ENCODE results near the gene CRACR2A.

The CRACR2A gene, protein sequence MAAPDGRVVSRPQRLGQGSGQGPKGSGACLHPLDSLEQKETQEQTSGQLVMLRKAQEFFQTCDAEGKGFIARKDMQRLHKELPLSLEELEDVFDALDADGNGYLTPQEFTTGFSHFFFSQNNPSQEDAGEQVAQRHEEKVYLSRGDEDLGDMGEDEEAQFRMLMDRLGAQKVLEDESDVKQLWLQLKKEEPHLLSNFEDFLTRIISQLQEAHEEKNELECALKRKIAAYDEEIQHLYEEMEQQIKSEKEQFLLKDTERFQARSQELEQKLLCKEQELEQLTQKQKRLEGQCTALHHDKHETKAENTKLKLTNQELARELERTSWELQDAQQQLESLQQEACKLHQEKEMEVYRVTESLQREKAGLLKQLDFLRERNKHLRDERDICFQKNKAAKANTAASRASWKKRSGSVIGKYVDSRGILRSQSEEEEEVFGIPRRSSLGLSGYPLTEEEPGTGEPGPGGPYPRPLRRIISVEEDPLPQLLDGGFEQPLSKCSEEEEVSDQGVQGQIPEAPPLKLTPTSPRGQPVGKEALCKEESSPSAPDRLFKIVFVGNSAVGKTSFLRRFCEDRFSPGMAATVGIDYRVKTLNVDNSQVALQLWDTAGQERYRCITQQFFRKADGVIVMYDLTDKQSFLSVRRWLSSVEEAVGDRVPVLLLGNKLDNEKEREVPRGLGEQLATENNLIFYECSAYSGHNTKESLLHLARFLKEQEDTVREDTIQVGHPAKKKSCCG

DNA sequence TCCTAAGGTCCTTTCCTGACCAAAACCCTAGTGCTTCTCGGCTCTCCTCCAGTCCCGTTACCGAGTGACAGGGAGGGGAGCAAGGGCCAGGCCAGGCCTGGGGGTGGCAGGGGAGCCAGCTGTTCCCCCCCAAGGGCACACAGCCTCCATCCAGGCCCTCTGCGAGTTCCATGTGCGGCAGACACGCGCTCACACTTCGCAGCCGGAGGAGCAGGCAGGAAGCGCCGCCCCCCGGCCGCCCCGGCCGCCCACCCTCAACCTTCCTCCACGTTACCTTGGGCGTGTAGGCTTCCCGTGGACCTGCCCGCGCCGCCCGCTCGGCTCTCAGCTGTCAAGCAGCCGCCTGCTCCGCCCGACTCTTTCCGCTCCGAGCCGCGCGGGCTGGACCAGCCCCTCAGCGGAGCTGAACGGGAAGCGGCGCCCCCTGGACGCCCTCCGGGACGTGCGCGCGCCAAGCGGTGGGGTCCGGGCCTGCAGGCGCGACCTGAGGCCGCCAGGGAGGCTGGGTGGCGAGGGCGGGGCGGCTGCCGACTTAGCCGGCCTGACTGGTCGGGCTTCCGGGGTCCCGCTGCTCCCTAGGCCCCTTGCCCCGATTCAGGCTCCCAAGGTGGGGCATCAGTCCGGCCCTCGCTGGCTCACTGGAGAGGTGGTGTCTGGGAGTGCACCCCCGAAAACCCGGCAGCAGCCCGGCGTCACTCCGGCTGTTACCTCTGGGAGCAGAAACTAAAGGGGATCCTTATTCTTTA, at the start of gene CRACR2A:
Gene CRACR2A (minus strand): TSS at position 369 of the 746 bp plus-strand sequence. CDS start 56,110 bp downstream, outside the sequence.
- peak; percentile 69 for DNase-seq

DNA sequence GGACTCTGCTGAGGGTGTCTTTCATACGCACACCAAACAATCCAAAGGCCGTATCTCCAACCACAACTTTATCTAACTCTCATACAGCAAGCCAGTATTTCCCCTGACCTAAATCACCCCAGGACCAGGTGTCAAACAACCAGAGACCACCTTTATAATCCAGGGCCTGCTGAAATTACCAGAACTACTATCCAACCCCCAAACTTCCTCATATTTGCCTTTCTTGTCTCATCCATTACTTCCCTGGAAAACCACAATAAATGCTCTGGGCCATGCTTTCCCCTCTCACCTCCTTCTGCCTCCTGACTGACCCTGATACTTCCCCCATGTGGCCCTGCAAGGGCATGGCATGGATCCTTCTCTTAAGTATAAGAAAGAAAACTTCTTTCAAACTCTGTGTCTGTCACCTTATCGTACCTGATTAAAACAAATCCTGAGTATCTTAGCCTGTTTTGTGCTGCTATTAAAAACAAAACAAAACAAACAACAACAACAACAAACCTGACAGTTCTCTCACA, 44.7 kb upstream of the CRACR2A start:
- DNase-seq: no peak

DNA sequence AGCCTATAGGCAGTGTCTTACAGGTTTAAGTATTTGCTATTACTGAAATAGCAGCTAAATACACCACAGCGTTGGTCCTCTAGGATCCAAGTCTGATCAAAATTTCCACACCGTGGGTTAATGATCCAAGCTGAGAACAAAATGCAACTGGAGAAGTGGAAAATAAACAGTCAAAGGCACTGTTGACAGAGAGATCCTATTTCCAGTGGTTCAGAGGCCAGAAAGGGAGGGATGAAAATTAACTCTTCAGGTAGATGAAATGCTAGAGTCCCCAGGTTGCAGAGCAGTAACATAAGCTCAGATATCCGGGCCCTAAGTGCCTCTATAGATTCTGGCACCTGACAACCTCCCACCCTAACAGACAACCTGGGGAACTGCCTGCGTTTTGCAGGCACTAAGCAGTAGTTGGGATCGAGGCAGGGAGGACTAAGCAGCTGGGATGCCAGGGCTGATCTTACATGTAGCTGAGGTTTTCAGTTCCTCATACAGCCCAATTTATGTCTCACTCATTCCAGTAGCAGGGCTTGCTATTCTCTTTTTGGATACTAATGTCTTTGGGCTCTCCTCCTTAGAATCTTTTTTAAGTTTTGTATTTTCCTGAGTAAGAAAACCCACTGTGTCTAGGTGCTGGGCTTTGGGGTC, 42.7 kb upstream of the CRACR2A start:
- peak; percentile 53 for DNase-seq

DNA sequence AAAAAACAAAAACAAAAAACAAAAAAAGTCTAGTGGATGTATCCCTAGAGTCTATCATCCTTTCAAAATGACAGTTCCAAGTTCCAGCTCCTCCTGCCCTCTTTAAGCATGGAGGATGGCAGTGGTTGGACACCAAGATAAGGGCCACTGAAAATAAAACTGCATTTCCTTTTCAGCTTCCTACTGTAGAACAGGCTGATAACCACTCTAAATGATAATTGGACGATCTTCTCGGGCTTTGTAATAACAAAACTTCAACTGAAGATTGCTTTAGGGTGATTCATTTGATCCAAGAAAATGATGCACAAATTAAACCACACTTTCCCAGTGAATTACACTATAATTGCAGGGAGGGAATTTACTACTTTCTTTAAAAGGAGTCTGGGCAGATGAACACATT, 42.2 kb upstream of the CRACR2A start:
- no peak for DNase-seq

DNA sequence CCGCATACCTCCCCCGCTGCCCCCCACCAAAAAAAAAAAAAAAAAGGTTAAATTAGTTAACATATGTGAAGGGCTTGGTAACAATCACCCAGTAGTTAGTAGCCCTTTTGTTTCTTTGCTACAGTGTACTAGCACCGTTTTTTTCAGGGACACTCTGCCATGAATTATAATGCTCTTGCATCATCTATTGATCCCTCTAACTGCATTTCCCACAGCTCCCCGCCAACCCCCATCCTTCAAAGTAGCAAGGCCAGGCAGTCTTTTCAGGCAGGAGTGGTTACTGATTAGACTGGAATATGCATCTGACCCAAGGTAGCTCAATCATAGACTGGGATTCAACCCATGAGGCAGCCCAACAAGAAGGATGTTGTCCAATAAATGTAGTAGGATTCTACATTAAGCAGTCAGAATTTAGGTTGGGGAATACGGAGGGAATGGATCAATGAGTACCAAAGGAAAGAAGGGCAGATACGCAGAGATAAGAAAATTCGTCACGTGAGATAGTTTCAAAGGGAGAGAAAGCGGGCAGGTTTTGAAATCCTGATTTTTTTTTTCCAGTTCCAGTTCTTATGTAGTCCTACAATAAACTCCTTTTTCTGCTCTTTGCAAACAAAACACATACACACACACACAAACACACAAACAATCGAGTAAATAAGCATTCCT, 39.8 kb upstream of the CRACR2A start:
- no peak for DNase-seq

DNA sequence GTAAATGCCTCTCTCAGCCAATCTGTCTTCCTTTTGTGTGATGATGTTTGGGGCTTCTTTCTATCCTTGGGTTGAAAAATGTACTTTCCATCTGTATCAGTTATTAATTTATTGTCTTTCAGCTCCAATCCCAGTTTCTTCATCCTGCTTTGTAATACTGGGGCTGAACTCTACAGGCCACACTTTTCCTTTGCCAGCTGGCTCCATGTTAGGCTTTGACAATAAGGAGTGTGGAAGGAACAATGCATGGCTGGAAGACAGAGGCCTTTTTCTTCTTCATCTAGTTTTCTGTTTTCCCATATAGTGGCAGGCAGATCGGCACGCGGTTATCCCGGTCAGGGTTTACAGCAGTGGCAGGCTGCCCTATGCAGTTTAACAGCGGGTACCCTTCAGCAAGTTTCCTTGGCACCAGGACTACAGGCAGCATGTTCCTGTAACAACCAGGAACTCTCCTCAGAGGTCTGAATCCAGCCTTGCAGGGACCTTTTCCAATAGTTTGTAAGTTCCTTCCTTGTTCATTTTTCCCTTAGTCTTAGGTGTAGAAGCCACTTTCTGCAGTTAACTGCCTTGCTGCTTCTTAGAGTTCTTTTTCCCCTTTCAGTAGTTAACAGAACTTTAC, 38.5 kb upstream of the CRACR2A start:
- DNase-seq: no peak

DNA sequence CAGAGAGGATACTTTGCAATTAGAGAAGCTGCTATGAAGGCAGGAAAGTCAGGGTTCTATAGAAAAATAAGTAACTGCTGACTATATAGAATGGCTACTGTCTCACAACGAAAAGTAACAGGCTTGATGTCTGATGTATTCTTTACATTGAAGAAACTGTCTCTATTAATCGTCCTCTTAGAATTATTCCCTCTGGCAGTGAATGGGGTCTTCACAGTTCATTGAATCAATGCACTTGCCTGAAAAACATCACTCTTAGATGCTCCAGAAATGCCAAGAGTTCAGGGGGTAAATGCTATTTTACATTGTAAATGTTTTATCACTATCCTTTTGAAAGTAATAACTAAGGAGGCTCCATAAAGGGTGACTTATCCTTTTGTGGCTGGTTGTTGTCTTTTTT, 37.7 kb upstream of the CRACR2A start:
- no peak for DNase-seq

DNA sequence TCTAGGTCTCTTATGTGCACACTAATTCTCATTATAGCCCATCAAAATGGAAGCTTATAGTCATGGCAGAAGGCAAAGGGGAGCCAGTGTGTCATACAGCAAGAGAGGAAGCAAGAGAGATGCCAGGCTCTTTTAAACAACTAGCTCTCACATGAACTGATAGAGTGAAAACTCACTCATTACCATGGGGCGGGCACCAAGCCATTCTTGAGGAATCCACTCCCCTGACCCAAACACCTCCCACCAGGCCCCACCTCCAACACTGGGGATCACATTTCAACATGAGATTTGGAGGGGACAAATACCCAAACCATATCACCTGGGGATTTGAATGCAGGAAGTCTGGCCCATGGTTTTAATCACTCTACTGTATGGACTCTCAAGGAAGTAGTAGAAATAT, 36.9 kb upstream of the CRACR2A start:
- no peak for DNase-seq

DNA sequence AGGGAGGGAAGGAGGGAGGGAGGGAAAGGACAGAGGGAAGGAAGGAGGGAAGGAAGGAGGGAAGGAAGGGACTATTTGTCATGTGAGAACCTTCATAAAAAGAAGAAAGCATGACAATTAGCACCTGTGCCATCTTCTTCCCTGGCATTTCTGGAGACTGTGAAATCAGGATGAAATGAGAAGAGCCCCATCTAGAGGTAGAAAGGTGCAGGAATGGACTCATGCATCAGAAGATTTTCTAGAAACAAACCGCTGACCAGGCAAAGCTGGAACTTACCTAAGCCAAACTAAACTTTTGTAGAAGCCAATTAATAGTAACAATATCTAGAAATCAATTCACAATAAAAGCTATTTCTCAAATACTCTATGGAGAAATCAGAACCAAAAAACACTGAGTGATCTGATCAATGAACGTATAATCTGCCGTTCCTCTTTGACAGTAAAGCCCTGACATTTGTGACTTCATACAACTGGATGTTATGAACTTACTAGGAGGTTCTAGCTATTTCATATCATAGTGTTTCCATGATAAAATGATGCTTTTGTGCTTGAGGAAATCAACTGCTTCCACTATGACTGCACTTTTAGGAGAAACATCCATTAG, 24.4 kb upstream of the CRACR2A start:
- DNase-seq: peak; percentile 15

DNA sequence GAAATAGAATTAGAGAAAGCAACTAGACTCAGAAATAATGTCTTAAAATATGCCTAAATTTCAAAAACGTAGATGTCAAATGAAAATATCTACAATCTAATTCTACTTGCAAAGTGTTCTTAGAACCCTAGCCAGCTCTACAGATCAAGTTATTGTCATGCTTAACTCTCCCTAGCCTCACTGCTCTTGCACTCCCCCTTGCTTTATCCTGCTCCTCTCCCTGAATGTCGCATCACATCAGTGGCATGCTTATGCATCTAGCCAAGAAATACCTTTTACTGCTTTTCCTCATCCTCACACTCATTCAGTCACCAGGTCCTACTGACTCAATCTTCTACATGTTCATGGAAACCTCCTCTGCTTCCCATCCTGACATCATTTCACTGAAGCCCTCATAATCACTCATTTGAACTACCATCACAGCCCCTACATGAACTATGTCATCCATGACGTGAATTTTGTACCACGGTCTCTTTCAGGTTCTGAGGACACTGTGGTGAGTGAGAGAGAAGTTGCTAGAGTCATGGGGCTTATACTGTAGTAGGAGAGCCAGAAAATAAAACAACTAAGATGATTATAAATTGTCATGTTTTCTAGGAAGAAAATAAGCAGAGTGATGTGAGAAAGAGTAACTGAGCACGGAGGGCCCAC, 22.6 kb upstream of the CRACR2A start:
- DNase-seq: no peak

DNA sequence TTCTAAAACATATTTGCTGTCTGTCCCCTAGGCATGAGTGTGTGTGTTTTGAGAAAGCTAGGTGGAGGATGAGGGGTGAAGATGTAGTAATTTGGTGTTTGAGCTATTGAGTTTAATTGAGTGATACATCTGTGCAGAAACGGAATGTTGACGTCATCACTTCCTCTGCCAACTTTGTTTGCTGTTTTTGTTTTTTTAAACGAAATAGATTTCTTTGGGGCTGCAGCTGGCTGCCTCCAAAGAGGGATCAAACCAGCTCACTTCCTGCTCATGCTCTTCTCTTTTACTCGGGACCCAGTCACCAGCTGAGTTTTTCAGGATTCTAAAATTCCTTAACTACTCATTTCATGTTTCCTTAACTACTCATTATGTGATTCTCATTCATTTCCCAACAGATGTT, 19.5 kb upstream of the CRACR2A start:
- DNase-seq: no peak

DNA sequence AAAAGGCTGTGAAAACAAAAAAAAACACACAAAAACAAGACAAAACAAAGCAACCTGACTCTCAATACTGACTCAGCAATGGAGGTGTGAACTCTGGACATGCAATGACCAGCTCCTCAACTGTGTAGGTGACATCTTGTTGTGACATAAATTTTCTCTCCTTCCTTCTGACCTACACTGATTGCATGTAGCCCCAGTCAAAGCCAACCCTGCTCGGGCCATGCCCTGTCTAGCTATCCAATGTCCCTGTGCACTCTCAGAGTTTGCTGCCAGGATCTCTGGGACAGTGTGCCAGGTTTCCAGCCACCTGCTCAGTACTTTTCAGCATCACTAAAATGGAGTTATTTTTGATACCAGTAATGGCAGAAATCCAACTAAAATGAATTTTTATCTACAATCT, 18.9 kb upstream of the CRACR2A start:
- DNase-seq: no peak

DNA sequence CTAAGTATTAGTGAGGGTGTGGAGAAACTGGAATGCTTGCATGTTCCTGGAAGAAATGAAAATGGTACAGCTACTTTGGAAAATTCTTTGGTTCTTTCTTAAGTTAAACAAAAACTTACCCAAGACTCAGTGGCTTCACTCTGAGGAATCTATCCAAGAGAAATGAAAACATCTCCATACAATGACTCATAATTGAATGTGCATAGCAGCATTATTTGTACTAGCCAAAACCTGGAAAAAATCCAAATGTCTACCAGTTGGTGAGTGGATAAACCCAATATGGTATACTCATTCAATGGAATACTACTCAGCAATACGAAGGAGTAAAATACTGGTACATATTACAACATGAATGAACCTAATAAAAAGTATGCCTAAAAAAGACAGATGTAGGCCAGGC, 18.0 kb upstream of the CRACR2A start:
- DNase-seq: no peak

DNA sequence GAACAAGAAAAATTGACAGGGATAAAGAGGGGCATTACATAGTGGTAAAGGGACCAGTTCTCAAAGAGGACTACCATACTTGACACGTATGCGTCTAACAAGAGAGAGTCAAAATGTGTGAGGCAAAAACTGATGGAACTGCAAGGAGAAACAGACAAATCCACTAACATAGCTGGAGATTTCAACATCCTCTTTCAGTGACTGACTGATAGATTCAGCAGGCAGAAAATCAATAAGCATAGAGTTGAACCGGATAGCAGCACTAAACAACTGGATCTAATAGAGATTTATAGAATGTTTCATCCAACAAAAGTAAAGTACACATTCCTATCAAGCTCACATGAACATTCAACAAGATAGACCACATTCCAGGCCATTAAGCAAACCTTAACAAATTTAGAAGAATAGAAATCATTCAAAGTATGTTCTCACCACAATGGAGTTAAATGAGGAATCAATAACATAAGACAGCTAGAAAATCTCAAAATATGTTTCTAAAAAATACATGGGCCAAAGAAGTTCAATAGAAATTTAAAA, 16.1 kb upstream of the CRACR2A start:
- DNase-seq: no peak

DNA sequence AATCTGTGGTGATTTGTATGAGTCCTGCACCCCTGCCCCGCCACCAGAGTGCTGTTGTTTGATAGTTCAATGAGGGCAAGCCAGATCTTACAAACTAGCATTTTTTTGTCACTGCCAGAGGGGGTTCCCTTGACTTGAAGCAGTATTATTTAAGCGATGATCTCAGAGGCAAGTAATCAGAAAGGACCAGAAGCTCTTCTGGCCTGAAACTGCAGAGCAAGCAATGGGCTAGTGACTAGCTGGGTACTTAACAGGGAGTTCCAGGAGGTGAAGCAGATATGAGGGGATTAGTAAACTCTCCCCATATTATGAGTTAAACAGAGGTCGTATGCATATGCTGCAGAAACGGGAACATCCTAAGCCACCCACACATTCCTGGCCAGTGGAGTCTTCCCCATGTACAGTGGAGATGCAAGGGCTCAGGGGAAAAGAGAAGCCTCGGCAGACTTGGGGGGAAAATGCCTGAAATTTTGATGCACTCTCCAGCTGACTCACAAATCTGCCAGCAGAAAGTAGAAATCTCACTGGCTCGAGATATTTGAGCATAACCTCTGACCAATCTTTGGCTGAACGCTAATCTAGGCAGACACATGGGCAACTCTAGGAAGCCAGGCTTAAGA, 8.3 kb upstream of the CRACR2A start:
- DNase-seq: no peak

DNA sequence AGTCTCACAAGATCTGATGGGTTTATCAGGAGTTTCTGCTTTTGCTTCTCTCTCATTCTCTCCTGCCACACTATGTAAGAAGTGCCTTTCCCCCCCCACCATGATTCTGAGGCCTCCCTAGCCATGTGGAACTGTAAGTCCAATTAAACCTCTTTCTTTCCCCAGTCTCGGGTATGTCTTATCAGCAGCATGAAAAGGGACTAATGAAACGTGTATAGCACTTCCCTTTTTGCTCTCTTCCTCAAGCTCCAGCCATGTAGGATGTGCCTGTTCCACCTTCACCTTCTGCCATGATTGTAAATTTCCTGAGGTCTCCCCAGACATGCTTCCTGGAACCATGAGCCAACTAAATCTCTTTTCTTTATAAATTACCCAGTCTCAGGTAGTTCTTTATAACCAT, 7.0 kb upstream of the CRACR2A start:
- peak; percentile 12 for DNase-seq

DNA sequence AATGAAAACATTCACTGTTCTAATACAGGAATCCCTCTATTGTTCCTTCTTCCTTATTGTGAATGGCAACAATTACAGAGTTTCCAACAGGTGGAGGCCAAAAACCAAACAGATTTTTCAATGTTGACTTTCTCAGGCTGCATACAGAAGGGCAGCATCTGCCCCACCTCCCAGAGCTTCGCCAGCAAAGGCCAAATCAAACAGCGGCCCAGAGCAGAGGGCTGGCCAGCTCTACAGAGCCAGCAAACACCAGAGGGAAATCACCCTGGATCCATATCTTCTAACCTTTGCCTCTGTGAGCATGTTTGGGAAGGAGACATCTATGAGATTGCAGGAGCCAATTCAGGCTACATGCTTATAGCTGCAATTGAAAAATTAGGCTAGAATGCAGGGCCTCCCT, 4.4 kb upstream of the CRACR2A start:
- DNase-seq: no peak

DNA sequence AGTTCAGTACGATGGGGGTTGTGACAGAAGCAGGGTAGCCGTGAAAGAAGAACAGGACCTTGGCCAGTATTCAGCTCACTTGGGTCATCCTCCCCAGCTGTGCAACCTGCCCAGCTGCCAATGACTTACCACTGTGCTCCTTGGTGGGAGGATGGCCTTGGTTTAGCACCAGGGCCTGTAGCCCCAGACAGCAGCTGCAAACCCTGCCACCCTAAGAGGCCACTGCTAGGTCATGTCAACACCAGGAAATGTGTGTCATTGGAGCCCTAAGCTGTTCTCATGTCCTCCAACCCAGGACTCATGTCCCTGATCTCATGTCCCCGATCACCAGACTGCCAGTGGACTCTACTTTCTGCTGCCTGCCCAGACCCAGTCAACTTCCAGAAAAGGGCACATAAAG, 3.0 kb upstream of the CRACR2A start:
- peak; percentile 45 for DNase-seq

DNA sequence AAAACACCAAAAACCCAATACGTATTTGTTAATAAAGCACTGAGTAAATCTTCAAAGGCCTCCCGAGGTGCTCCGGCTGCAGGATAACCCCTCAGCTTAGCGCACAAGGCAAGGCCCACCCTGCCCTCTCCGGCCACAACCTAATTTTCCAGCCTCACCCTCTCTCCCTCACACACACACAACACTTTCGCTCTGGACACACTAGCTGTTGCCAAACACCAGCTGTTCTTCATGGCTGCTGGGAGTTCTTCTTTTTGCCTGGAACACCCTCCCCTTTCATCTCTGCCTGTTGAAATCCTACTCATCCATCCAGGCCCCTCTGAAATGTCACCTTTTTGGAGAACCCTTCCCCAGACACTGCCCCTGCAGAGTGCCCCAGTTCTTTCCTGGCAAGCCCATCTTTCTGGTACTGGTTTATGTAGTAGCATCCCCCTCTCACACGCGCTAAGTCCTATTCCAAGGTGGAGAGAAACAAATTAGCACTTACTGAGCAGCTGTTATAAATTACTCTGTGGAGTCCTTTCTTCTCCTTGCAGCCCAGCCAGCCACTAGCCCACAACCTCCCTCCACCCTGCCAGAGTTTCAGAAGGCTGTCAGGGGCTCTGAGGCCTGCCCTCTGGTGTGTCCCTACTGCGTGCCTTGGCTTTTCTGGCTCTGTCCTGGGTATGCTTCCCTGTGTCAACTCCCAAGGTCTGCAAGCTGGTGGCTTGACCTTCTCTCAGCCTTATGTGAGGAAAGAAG, 805 bp upstream of the CRACR2A start:
- DNase-seq: peak; percentile 73
